ENCODE measurements around the gene TKT.

Gene TKT

GRCh38 chr3:53224026-53224425 lies 31.8 kb downstream of the TKT start:
- no peak for DNase-seq (ENCODE audit: low read depth)

- no peak for DNase-seq (ENCODE audit: low read depth)
Measured at GRCh38 chr3:53223541-53223966, 32.3 kb downstream of the TKT start.

GRCh38 chr3:53223025-53223424 lies 32.8 kb downstream of the TKT start:
- no peak for DNase-seq (ENCODE audit: low read depth)

DNA sequence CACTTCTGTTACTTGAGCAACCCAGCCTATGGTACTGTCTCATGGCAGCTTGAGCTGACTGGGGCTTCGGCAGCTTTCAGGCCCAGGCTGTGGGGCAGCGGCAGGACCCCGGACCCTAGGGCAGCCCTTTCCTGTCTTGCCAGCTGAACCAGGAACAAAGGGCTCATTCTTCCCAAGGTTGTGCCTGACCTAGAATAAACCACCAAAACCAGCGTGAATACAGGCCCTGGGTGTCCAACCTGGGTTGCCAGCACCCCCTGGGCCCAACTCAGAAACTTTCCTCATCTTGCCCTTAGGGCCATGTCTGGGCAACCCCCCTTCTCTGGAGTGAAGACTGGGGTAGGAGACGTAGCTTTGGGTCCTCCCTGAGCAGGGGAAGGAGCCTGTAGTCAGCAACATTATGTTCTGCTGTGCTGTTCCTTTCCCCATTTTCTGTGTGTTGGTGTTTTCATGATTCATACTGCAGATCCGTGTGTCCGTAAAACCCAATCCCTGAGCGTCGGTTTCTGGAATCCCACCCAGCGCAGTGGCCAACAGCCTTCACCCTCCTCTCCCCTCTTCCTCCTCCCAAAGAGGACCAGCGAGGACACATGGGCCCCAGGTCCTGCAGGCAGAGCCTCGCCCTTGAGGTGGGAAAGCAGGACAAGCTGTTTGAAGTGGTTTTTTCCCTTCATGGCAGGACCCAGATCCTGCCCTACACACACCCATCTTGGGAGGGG lies 33.5 kb downstream of the TKT start:
- DNase-seq (ENCODE audit: low read depth), result no peak

DNA sequence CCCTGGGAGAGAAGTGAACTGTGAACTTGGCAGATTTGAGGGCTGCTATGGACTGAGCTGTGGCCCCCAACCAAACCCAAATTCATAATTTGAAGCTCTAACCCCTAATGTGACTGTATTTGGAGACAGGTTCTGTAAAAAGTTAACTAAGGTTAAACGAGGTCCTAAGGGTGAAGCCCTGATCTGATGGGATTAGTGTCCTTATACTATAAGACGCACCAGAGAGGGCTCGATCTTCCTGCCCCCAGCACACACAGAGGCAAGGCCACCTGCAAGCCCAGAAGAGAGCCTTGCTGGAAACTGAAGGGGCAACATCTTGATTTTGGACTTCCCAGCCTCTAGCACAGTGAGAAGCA lies 34.0 kb downstream of the TKT start:
- no peak for DNase-seq (ENCODE audit: low read depth)

DNA sequence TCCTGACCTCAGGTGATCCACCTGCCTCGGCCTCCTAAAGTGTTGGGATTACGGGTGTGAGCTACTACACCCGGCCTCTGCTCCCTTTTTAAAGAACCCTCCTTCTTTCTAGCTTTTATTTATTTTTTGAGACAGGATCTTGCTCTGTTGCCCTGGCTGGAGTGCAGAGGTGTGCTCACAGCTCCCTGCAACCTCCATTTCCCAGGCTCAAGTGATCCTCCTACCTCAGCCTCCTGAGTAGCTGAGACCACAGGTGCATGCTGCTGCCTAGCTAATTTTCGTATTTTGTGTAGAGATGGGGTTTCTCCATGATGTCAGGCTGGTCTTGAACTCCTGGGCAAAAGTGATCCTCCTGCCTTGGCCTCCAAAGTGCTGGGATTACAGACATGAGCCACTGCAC lies 34.5 kb downstream of the TKT start:
- DNase-seq (ENCODE audit: low read depth), result no peak

- peak; percentile 68 for DNase-seq (ENCODE audit: low read depth)
Measured at GRCh38 chr3:53219895-53220483, 35.8 kb downstream of the TKT start.

- DNase-seq (ENCODE audit: low read depth), result no peak
Measured at GRCh38 chr3:53218131-53218530, 37.7 kb downstream of the TKT start.

DNA sequence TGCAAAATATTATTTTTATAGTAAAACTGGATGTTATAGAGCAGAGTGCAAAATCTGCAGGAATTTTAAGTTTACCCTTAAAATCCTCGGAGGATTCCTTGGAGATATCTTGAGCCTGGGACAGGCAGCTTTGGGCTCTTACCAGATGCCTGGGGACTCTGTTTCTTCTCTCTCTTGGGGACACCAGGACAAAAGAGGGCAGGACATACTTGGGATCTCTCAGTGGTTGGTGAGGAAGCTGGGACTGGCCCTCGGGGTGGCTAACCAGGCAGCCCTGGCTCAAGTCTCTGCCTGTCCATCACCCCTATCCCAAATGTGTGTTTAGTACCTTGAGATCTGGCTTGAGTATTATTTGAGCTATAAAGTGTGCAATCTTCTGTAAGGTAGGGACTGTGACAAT lies 38.6 kb downstream of the TKT start:
- DNase-seq (ENCODE audit: low read depth), result no peak

DNA sequence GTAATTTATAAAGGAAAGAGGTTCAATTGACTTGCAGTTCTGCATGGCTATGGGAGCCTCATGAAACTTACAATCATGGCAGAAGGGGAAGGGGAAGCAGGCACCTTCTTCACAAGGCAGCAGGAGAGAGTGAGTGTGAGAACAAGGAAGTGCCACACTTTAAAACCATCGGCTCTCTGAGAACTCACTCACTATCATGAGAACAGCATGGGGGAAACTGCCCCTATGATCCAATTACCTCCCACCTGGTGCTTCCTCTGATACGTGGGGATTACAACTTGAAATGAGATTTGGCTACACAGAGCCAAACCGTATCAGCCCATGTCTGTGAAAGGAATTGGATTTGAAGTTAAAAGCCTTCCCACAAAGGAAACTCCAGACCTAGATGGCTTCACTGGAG lies 39.1 kb downstream of the TKT start:
- DNase-seq (ENCODE audit: low read depth), result no peak

DNA sequence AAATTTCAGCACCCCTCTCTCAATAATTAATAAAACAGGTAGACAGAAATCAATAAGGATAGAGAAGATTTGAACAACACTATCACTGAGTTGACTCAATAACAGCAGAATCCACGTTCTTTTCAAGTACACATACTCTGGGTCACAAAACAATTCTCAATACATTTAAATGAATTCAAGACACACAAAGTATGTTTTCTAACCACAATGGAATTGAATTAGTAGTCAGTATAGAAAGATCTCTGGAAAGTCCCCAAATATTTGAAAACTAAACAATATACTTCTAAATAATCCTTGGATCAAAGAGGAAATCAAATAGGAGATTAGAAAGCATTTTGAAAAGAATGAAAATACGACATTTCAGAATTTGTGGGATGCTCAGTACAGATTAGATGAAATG lies 40.0 kb downstream of the TKT start:
- DNase-seq (ENCODE audit: low read depth), result no peak

GRCh38 chr3:53213276-53213675 lies 42.5 kb downstream of the TKT start:
- no peak for DNase-seq (ENCODE audit: low read depth)

DNA sequence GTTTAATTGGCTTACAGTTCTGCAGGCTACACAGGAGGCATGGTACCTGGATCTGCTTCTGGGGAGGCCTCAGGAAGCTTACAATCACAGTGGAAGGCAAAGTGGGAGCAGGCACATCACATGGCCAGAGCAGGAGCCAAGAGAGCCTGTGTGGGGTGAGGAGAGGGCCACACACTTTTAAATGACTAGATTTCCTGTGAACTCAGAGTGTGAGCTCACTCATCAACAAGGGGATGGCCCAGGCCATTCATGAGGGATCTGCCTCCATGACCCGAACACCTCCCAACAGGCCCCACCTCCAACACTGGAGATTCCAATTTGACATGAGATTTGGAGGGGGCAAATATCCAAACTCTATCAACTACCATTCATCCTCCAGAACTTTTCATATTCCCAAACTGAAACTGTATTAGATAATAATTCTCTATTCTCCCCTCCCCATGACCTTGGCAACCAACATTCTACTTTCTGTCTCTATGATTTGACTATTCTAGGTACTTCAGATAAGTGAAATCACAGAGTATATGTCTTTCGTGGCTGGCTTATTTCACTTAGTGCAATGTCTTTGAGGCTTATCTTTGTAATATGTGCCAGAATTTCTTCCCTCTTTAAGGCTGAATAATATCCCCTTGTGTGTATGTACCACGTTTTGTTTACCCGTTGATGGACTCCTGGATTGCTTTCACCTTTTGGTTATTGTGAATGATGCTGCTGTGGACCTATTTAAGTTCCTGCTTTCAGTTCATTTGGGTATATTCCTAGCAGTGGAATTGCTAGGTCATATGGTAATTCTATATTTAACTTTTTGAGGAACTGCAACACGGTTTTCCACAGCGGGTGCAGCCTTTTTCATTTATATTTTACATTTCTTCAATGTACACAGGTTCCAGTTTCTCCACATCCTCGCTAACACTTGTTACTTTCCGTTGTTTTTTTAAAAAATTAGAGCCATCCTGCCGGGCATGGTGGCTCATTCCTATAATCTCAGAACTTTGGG lies 43.8 kb downstream of the TKT start:
- no peak for DNase-seq (ENCODE audit: low read depth)

GRCh38 chr3:53202331-53203015 lies 53.3 kb downstream of the TKT start:
- DNase-seq (ENCODE audit: low read depth), result no peak

DNA sequence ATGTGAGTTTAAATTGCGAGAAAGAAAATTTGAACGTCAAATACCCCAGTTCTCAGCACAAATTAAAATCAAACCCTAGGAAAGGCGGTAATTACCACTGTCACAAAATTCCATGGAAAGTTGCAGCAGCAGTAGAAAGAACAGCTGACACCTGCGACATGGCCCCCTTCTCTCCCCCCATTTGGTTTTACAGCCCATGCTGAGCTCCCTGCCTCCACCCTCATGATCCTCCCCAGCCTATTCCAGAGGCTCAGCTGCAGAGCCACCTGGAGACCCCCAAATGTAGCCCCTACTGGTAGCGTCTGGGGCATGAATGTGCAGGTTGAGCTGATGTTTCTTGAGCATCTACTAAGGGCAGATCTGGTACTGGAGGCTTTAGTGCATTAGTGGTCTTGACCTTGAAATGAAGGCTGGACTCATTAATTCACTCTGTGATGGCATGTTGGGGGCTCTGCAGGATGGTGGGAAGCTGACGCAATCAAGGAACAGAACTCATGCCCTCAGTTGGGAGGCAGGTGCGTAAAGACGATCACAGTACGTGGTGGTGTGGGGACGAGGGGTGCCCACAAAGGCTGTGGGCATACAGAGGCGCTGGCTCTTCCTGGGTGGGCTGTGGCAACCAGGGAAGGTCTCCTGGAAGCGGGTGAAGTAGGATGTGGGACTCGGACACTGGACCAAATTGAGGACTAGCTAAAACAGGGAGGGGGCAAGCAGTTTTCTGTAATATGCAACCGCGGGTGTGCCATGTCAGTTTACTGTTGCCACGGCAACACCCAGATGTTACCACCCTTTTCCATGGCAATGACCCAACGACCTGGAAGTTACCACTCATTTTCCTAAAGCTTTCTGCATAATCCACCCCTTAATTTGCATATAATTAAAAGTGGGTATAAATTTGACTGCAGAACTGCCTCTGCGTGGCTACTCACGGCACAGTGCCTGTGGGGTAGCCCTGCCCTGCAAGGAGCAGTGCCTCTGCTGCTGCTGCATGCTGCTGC lies 55.0 kb downstream of the TKT start:
- no peak for DNase-seq (ENCODE audit: low read depth)

DNA sequence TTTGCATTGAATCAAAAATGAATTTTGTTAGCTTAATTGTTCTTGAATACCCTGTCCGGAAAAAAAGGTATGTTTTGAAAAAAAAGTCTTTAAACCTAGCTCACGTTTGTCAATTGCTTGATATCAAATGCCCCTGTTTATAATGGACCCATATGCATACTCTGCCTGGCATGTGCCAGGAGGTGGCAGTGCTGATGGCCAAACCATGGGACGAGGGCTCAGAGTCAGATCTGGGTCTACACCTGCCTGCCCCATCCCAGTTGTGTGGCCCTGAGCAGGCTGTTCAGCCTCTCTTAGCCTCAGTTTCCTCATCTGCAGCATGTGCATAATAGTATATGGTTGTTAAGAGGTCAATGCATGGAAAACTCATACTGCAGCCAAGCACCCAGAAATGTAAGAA lies 56.0 kb downstream of the TKT start:
- no peak for DNase-seq (ENCODE audit: low read depth)

DNA sequence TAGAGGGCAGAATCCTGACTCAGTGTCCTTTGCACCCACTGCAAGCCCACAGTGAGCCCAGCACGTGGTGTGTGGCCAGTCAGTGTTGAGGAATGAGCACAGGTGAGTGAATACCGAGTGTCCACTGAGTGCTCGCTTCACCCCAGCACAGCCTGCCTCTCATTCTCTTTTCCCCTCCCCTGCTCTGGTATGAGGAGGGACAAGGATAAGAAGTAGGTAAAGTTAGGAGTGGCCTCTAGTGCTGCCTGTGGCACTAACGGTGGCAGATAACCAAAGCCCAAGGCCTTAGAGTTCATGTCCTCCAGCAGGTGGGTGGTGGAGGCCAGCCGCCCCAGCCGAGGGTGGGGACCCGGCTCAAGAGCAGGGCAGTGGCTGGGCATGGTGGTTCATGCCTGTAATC lies 56.8 kb downstream of the TKT start:
- no peak for DNase-seq (ENCODE audit: low read depth)

DNA sequence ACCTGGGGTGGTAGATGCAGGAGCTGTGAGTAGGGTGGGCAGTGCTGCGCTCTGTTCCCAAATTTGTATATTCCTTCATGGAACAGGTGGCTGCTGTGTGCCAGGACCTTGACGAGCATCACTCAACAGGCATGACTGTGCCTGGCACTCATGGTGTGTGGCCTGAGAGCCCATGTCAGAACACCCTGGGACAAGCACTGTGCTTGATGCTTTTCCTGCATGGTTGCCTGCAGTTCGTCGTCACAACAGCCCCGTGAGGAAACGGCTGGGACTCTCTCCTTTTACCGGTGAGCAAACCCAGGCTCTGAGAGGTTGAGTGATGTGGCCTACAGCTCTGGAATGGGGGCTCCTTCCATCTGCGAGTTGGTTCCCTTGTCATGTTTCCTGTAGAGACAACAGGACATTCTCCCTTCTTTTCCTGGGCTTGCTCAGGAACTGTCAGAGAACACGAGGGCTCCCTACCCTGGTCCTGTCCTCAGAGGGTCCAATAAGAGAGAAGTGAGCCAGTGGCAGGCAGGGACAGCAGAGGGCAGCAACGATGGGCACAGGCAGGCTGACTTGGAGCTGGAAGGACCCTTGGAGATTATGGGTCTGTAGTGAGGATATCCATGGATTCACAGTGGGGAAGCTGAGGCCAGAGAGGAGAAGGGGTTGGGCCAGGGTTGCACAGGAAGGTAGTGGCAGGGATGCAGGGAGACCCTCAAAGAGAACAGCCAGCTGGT lies 57.4 kb downstream of the TKT start:
- DNase-seq (ENCODE audit: low read depth), result no peak

DNA sequence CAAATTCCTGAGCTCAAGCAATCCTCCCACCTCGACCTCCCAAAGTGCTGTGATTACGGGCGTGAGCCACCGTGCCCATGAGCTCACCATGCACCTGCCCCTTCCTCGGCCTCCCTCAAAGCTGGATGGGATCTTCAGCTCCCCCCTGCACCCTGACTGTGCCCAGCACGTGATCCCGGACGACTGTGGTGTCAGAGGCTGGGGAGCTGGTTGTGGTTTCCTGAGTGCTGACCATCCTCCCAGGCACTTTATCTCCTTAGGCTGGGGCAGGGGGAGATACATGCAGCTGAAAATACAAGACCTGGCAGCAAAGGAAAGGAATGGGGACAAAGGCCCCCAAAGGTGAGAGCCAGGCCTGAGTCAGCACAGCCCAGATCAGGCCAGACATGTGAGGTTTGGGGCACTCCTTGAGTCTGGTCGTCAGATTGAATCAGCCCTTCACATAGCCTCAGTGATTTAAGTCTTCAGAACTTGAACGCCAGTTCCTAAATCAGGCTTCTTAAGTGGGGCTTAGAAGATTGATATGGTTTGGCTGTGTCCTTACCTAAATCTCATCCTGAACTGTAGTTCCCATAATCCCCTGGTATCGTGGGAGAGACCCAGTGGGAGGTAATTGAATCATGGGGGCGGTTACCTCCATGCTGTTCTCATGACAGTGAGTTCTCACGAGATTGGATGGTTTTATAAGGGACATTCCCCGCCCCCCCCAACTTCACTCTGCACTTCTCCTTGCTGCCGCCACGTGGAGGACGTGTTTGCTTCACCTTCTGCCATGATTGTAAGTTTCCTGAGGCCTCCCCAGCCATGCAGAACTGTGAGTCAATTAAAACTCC lies 59.0 kb downstream of the TKT start:
- DNase-seq (ENCODE audit: low read depth), result no peak

Data from activated T-cell treated with anti-CD3 and anti-CD28 coated beads for 24 hours (primary cell).